T-helper 9 cell (primary cell): Measurements from ENCODE around the gene ANKRD9.
A peak's percentile ranks its signal among the peaks of the same experiment; 100 is the strongest.
"Not testable (repeated sequence)": the region's sequence is repeated elsewhere in the genome, so short reads cannot be mapped to it uniquely, and the experiment has no call there.

Experiments
- DNase-seq: peaks from one replicate; pipeline ENCODE4 v3.0.0-alpha.2; 2020
- total RNA-seq, 2 donors: gene quantifications; one replicate each; lab custom pipeline; 2026; lab: John Stamatoyannopoulos, UW

ANKRD9 gene
- 5.1 to 5.7 reads per million in 2 donors for total RNA-seq

GRCh38 chr14:102509746-102510615, at the start of gene ANKRD9:
TSS of gene ANKRD9 (minus strand) at chr14:102509776. CDS start at chr14:102507889, 1,887 bp downstream.
- peak; percentile 79 for DNase-seq

- no peak for DNase-seq
These were observed 49.0 kb upstream of the ANKRD9 start for GRCh38 chr14:102558556-102558955.

GRCh38 chr14:102557434-102558226, 48.1 kb upstream of the ANKRD9 start:
- no peak for DNase-seq

GRCh38 chr14:102556098-102556677, 46.6 kb upstream of the ANKRD9 start:
- no peak for DNase-seq

GRCh38 chr14:102554821-102555819, 45.5 kb upstream of the ANKRD9 start:
- peak; percentile 39 for DNase-seq

GRCh38 chr14:102551995-102552705, 42.6 kb upstream of the ANKRD9 start:
- DNase-seq = no peak

- not testable (repeated sequence) for DNase-seq
These were observed 41.4 kb upstream of the ANKRD9 start for GRCh38 chr14:102550927-102551401.

- DNase-seq = no peak
These were observed 39.2 kb upstream of the ANKRD9 start for GRCh38 chr14:102548616-102549240.

GRCh38 chr14:102545461-102546265, 36.1 kb upstream of the ANKRD9 start:
- DNase-seq = no peak

- no peak for DNase-seq
These were observed 35.3 kb upstream of the ANKRD9 start for GRCh38 chr14:102544747-102545460.

- DNase-seq = no peak
These were observed 34.6 kb upstream of the ANKRD9 start for GRCh38 chr14:102544046-102544746.

GRCh38 chr14:102541771-102542170, 32.2 kb upstream of the ANKRD9 start:
- DNase-seq = no peak

- not testable (repeated sequence) for DNase-seq
These were observed 31.5 kb upstream of the ANKRD9 start for GRCh38 chr14:102541029-102541491.

- no peak for DNase-seq
These were observed 30.9 kb upstream of the ANKRD9 start for GRCh38 chr14:102540315-102541028.

- DNase-seq = no peak
These were observed 30.2 kb upstream of the ANKRD9 start for GRCh38 chr14:102539544-102540314.
